ELR (cell line): Measurements from ENCODE around the gene RMI1.
"Not testable (repeated sequence)": the region's sequence is repeated elsewhere in the genome, so short reads cannot be mapped to it uniquely, and the experiment has no call there.

ENCODE experiments used
- DNase-seq: peaks from one replicate; pipeline ENCODE4 v3.0.0-alpha.2; 2015; ENCODE audit warnings: low read depth

Gene RMI1

DNA sequence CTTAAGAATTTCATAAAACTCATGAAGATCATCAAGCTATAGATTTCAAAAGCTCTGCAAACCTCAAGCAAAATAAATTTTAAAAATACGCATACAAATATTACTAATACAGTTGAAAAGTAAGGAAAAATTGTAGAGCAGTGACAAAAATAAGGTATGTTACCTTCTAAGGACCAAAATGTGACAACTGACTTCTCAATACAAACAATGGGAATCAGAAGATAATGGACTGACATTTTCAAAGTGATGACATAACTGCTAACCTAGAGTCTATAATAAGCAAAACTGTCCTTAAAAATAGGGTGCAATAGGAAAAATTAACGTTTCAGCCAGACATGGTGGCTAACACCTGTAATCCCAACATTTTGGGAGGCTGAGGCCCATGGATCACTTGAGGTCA lies 27.1 kb downstream of the RMI1 start:
- DNase-seq = no peak

DNA sequence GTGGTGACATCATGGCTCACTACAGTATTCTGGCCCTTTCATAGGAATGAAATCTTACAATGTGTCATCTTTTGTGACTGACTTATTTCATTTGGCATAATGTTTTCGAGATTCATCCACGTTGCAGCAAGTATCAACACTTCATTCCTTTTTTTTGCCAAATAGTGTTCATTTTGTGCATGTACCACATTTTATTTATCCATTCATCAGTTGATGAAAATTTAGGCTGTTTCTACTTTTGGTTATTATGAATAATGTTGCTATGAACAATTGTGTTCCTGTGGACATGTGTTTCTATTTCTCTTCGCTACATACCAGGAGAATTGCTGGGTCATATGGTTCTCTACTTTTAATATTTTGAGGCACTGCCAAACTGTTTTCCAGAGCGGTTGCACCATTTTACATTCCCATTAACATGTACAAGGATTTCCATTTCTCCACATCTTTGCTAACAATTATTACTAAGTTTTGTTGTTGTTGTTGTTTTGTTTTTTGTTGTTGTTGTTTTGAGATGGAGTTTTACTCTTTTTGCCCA lies 43.5 kb downstream of the RMI1 start:
- DNase-seq = no peak

DNA sequence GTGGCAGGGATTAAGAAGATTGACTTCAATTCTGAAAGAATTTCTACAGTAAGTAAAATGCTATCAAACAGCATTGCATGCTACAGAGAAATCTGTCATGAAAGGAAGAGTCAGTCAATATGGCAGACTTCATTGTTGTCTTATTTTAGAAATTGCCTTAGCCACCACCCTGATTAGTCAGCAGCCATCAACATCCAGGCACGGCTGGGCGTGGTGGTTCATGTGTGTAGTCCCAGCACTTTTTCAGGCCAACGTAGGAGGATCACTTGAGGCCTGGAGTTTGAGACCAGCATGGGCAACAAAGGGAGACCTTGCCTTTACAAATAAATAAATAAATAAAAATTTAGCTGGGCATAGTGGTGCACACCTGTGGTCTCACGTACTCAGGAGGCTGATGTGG lies 46.6 kb downstream of the RMI1 start:
- DNase-seq = no peak

DNA sequence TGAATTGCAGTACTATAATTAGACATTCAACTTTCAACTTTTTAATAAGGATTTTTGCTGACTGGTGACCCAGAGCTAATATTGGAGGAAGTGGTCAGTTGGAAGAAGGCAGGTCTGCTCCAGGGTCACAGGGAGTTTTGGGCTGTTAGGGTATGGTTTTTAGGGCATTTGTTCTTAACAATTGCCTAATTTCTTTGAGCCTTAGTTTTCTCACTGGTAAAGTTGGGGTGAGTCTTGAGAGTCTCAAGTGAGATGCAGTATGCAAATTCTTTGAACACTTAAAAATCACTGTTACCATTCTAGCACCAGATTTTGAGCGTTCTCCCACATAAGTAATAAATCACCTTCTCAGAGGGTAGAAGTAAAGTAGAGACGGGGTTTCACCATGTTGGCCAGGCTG lies 50.9 kb downstream of the RMI1 start:
- DNase-seq = no peak

DNA sequence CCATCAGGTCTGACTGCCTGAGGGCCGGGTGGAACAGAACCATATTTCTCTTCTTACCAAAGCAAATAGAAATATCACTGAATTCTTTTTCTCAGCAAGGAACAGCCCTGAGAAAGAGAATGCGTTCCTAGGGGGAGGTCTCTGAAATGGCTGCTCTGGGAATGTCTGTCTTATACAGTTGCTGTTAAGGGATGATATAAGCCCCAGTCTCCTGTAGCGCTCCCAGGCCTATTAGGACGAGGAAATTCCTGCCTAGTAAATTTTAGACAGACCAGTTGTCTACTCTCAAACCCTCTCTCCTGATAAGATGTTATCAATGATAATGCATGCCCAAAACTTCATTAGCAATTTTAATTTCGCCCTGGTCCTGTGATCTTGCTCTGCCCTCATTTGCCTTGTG lies 61.3 kb downstream of the RMI1 start:
- not testable (repeated sequence) for DNase-seq

DNA sequence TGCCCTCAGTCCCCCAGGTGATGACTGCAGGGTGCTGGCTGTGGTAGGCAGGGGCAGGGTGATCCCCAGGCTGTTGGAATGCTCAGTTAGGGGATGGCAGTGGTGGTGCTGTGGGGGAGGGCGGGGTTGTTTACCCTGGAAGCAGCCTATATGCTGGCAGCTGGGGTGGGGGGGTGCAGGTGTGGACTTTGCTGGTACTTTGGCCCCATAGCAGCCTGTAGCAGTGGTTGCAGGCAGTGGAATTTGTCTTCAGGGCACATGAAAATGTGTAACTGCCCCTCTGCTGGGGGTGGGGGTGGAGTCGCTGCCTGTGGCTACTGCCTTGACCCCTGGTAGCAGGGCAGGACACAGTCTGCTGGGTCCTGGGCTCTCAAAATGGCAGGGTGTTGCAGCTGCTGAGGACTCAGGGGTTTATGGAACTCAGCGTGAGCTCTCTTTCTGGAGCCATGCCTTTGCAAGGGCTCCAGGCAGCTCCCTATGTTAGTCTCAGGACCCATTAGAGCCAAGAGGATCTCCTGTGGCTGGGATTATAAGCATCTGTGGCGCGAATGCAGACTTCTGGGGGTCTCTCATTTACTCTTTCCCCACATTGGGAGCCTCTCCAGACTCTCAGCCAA lies 65.0 kb downstream of the RMI1 start:
- no peak for DNase-seq
